ENCODE results near the gene TIMMDC1.

TIMMDC1 gene

DNA sequence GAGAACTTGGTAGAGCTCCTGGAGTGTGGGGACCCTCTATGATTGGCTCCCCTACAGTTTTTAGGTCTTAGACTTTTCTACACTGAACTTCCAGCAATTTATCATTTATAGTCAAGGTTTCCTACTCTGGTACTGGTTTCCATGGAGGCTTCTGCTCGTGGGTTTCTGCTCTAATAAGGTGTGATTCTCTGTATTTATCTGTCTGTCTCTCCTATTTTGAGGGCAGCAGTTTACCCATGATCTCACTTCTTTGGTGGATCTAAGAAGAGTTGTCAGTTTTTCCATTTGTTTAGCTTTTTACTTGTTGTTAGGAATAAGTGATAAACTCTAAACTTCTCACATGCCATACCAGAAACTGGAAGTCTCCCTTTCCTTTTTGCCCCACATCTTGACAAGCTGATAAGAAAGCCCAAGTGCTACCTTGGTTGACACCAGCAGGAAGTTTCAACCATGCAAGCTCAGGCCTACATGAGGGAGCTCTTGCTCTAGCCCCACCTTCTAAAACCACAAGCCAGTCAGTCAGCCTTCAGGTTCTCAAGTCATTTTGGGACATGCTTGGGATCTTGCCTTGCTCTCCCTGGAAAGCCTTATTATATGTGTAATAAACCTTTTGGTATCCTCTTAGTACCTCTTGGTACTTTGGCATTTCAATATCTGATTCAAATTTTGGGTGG, 10.0 kb downstream of the TIMMDC1 start:
- TF ChIP-seq SUZ12 (IDR thresholded peaks at IDR 0.05; ENCODE audit: extremely low read depth, insufficient read depth, insufficient read length) (no peak), YY1 (IDR thresholded peaks at IDR 0.05; ENCODE audit: insufficient read depth, insufficient read length) (no peak), ZNF274 (IDR thresholded peaks at IDR 0.05; ENCODE audit: low read depth, low read length) (no peak)
- Histone ChIP-seq H3K9ac (ENCODE audit: insufficient read length, low read depth) (no peak overlapping the region), H3K27me3 (ENCODE audit: insufficient read depth, insufficient read length) (no peaks in the 10 kb centered on the region), H3K36me3 (ENCODE audit: insufficient read depth, insufficient read length, low read length) (peaks cover 89% of the 10 kb centered on the region), H3K9me3 (ENCODE audit: insufficient read depth, low read length) (no peaks in the 10 kb centered on the region), H3K4me1 (ENCODE audit: insufficient read depth, insufficient read length) (no peaks in the 10 kb centered on the region), H3K4me3 (ENCODE audit: insufficient read length, low read depth) (no peak overlapping the region)
- DNase-seq (ENCODE audit: low read depth, low spot score), result no peak

DNA sequence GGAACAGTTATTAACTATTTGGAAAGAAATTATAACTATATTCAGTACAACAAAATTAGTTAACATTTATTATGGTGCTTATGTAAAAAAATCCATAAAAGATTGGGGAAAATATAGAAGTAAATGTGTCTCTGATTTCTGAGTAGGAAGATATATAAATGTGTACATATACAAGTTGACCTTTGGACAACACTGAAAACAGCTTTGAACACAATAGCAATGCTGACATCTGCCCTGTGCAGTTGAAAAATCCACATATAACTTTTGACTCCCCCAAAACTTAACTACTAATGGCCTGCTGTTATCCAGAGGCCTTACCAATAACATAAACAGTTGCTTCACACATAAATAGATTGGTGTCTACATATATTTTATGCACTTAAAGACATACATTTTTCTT, 12.3 kb downstream of the TIMMDC1 start:
- Histone ChIP-seq H3K36me3 (ENCODE audit: insufficient read depth, insufficient read length, low read length) (peaks cover 90% of the 10 kb centered on the region), H3K27me3 (ENCODE audit: insufficient read depth, insufficient read length) (no peaks in the 10 kb centered on the region), H3K9ac (ENCODE audit: insufficient read length, low read depth) (no peak overlapping the region), H3K4me1 (ENCODE audit: insufficient read depth, insufficient read length) (no peaks in the 10 kb centered on the region), H3K4me3 (ENCODE audit: insufficient read length, low read depth) (no peak overlapping the region), H3K9me3 (ENCODE audit: insufficient read depth, low read length) (no peaks in the 10 kb centered on the region)
- TF ChIP-seq YY1 (IDR thresholded peaks at IDR 0.05; ENCODE audit: insufficient read depth, insufficient read length) (no peak), ZNF274 (IDR thresholded peaks at IDR 0.05; ENCODE audit: low read depth, low read length) (no peak), SUZ12 (IDR thresholded peaks at IDR 0.05; ENCODE audit: extremely low read depth, insufficient read depth, insufficient read length) (no peak)
- DNase-seq (ENCODE audit: low read depth, low spot score), result no peak

DNA sequence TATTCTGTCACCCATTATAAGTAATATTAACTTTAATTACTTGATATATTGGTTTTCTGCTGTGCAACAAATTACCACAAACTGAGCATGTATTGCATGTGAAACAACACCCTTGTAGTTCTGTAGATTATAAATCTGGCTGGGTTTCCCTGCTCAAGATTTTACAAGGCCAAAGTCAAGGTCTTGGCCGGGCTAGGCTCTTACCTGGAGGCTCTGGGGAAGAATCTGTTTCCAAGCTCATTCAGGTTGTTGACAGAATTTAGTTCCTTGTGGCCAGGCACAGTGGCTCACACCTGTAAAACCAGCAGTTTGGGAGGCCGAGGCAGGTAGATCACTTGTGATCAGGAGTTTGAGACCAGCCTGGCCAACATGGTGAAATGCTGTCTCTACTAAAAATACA, 16.3 kb downstream of the TIMMDC1 start:
- H3K9ac ChIP-seq (ENCODE audit: insufficient read length, low read depth), result no peak overlapping the region
- no peak for DNase-seq (ENCODE audit: low read depth, low spot score)
- no peaks in the 10 kb centered on the region for H3K4me1 ChIP-seq (ENCODE audit: insufficient read depth, insufficient read length)
- H3K27me3 ChIP-seq (ENCODE audit: insufficient read depth, insufficient read length), result no peaks in the 10 kb centered on the region
- peaks cover 10% of the 10 kb centered on the region; the same call in 1 of the 2 replicates for H3K9me3 ChIP-seq (ENCODE audit: insufficient read depth, low read length)
- TF ChIP-seq SUZ12 (IDR thresholded peaks at IDR 0.05; ENCODE audit: extremely low read depth, insufficient read depth, insufficient read length), result no peak
- peaks cover 93% of the 10 kb centered on the region for H3K36me3 ChIP-seq (ENCODE audit: insufficient read depth, insufficient read length, low read length)
- no peak overlapping the region for H3K4me3 ChIP-seq (ENCODE audit: insufficient read length, low read depth)

DNA sequence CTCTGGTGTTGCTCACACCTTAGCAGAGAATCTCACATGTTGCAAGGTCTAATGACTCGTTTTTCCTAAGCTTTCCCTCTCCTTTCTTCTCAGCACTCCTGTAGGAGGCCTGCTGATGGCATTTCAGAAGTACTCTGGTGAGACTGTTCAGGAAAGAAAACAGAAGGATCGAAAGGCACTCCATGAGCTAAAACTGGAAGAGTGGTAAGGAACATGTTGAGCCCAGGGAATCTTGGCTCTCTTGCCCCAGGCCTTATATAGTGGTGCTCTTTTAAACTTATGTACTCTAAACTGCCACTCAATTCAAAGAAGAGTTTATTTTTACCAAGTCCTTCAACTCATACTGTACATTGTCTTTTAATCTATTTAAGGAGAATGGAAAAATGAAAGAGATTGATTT, 18.8 kb downstream of the TIMMDC1 start:
- peaks cover 96% of the 10 kb centered on the region for H3K36me3 ChIP-seq (ENCODE audit: insufficient read depth, insufficient read length, low read length)

DNA sequence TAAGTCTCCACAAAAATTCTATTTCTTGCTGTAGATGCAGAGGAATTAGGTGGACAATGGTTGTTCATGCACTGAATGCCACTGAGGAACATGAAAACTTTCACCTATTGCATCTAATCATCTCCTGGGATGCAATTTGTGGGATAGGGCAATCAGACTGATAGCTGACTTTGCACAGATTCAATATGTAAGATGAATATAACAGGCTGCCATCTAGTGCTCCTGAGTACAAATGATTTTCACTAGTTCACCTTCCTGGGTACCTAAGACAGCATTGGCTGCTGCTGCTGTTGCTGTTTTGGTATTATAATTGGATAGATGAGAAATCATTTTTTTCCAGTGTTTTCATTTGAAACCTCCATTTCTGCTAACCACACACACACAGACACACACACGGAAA, 19.7 kb downstream of the TIMMDC1 start:
- DNase-seq (ENCODE audit: low read depth, low spot score), result no peak
- H3K9me3 ChIP-seq (ENCODE audit: insufficient read depth, low read length), result peaks cover 19% of the 10 kb centered on the region; the same call in 1 of the 2 replicates
- H3K9ac ChIP-seq (ENCODE audit: insufficient read length, low read depth), result no peak overlapping the region
- TF ChIP-seq YY1 (IDR thresholded peaks at IDR 0.05; ENCODE audit: insufficient read depth, insufficient read length) (no peak), ZNF274 (IDR thresholded peaks at IDR 0.05; ENCODE audit: low read depth, low read length) (no peak), SUZ12 (IDR thresholded peaks at IDR 0.05; ENCODE audit: extremely low read depth, insufficient read depth, insufficient read length) (no peak)
- no peaks in the 10 kb centered on the region for H3K4me1 ChIP-seq (ENCODE audit: insufficient read depth, insufficient read length)
- peaks cover 97% of the 10 kb centered on the region for H3K36me3 ChIP-seq (ENCODE audit: insufficient read depth, insufficient read length, low read length)
- no peaks in the 10 kb centered on the region for H3K27me3 ChIP-seq (ENCODE audit: insufficient read depth, insufficient read length)
- no peak overlapping the region for H3K4me3 ChIP-seq (ENCODE audit: insufficient read length, low read depth)

More for the DNA sequence above, 18.8 kb downstream of the TIMMDC1 start:
- no peak for TF ChIP-seq SUZ12 (IDR thresholded peaks at IDR 0.05; ENCODE audit: extremely low read depth, insufficient read depth, insufficient read length)
- no peak overlapping the region for H3K9ac ChIP-seq (ENCODE audit: insufficient read length, low read depth)
- H3K27me3 ChIP-seq (ENCODE audit: insufficient read depth, insufficient read length), result no peaks in the 10 kb centered on the region
- H3K4me3 ChIP-seq (ENCODE audit: insufficient read length, low read depth), result no peak overlapping the region
- no peak for DNase-seq (ENCODE audit: low read depth, low spot score)
- peaks cover 19% of the 10 kb centered on the region; the same call in 1 of the 2 replicates for H3K9me3 ChIP-seq (ENCODE audit: insufficient read depth, low read length)
- no peaks in the 10 kb centered on the region for H3K4me1 ChIP-seq (ENCODE audit: insufficient read depth, insufficient read length)

DNA sequence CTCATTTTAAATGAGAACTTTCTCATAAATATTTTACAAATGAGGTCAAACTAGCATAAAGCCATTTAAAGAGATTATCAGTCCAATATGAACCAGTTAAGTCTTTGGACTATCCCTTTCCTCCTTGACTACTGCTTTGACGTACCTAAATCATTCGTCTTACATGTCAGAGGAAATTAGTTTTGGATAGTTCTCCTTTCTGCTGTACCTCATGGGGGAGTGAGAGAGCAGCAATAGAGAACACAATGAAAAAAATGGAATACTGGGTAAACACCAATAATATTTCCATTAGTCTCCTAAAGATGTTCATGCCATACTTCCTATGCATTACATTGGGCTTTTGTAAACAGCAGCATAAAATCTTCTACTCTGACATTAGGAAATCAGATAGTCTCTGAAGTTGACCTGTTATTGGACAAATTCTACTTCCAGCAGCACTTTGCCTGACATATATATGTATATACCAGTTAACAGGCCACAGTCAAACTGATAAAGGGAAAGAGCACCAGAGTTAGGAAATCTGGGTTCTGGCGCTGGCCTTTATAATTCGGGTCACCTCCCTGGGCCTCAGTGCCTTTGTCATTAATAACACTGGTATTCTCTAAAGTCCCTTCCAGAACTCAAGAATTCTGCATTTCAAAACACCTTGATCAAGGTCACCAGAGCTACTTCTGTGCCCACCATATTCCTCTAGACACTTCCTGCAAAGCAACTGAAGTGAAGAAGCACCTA, 26.8 kb downstream of the TIMMDC1 start:
- no peak overlapping the region for H3K4me3 ChIP-seq (ENCODE audit: insufficient read length, low read depth)
- H3K27me3 ChIP-seq (ENCODE audit: insufficient read depth, insufficient read length), result no peaks in the 10 kb centered on the region
- H3K9ac ChIP-seq (ENCODE audit: insufficient read length, low read depth), result no peak overlapping the region
- peaks cover 51% of the 10 kb centered on the region for H3K36me3 ChIP-seq (ENCODE audit: insufficient read depth, insufficient read length, low read length)
- H3K9me3 ChIP-seq (ENCODE audit: insufficient read depth, low read length), result peaks cover 8% of the 10 kb centered on the region; the same call in 1 of the 2 replicates
- TF ChIP-seq YY1 (IDR thresholded peaks at IDR 0.05; ENCODE audit: insufficient read depth, insufficient read length) (no peak), ZNF274 (IDR thresholded peaks at IDR 0.05; ENCODE audit: low read depth, low read length) (no peak), SUZ12 (IDR thresholded peaks at IDR 0.05; ENCODE audit: extremely low read depth, insufficient read depth, insufficient read length) (no peak)
- DNase-seq (ENCODE audit: low read depth, low spot score), result no peak
- H3K4me1 ChIP-seq (ENCODE audit: insufficient read depth, insufficient read length), result no peaks in the 10 kb centered on the region

DNA sequence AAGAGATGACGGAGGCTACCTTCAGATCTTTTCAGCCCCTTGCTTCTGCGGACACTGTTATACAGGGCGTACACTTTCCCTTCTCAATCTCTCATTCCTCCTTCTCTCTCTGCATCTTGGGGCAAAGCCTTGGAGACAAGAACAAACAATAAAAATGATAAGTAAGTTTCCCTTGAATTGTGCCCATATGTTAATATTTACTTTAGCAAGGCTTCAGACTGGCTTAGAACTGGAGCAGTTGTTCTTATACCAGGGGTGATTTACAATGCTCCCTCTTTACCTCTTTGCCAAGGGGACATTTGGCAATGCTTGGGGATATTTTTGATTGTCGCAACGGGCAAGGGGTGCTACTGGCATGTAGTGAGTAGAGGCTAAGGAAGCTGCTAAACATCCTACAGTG, 29.4 kb downstream of the TIMMDC1 start:
- no peak overlapping the region for H3K4me3 ChIP-seq (ENCODE audit: insufficient read length, low read depth)

More for the DNA sequence above, 29.4 kb downstream of the TIMMDC1 start:
- DNase-seq (ENCODE audit: low read depth, low spot score), result no peak
- Histone ChIP-seq H3K27me3 (ENCODE audit: insufficient read depth, insufficient read length) (no peaks in the 10 kb centered on the region), H3K9ac (ENCODE audit: insufficient read length, low read depth) (no peak overlapping the region), H3K36me3 (ENCODE audit: insufficient read depth, insufficient read length, low read length) (peaks cover 26% of the 10 kb centered on the region), H3K9me3 (ENCODE audit: insufficient read depth, low read length) (no peaks in the 10 kb centered on the region), H3K4me1 (ENCODE audit: insufficient read depth, insufficient read length) (no peaks in the 10 kb centered on the region)
- TF ChIP-seq ZNF274 (IDR thresholded peaks at IDR 0.05; ENCODE audit: low read depth, low read length) (no peak), YY1 (IDR thresholded peaks at IDR 0.05; ENCODE audit: insufficient read depth, insufficient read length) (no peak), SUZ12 (IDR thresholded peaks at IDR 0.05; ENCODE audit: extremely low read depth, insufficient read depth, insufficient read length) (no peak)

All from NT2/D1 (cell line).